ENCODE results near the gene DLGAP5. TPM values are rescaled to one million over a fixed set of nuclear protein-coding genes. Genes with fewer than 3 reads are reported as not detected.

DLGAP5 gene
- total and polyA plus RNA-seq, 2 of the 13 experiments (the other 11 are each of a cell fraction or from before 2014, with no cell fraction given), result 7.7 to 55.8 TPM

DNA sequence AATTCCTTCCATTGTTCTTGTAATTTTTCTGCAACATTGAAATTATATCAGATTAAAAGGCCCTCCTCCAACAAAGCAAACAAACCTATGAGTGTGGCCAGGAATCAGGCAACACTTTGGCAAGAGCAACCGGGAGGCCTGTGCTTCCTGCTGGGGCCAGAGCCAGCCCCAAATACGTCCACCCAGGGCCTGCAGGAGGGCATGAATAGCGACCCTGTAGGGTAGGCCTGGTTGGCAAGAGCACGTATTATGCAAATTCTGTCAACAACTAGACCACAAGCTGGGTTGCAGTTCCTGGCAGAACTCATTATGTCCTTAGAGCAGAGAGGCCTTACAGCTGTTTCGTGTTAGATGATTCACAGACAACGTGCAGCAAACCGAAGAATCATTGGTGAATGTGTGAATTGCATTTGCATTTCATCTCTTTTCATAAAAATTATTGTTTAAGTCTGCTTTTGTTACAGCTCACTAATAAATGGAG lies 89.2 kb downstream of the DLGAP5 start (continued):
- TF ChIP-seq KIAA2018 (CRISPR knock-in tag; IDR thresholded peaks at IDR 0.05; ENCODE audit: borderline replicate concordance), result no peak

DNA sequence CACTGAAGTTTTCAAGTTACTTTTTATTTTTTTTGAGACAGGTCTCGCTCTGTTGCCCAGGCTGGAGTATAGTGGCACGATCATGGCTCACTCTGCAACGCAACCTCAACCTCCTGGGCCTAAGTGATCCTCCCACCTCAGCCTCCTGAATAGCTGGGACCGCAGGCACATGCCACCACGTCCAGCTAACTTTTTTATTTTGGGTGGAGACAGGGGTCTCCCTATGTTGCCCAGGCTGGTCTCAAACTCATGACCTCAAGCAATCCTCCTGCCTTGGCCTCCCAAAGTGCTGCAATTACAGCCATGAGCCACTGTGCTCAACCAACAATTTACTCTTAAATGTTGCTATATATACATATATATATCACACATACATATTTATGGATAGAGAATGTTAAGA lies 89.7 kb downstream of the DLGAP5 start:
- in situ Hi-C loops (cut with HindIII; ENCODE audit: extremely low pct_ligation_motif_present, low pct_unique_long_range_greater_than_20kb) (no loop called here), intact Hi-C loops (cut with micrococcal nuclease; ENCODE audit: unreplicated experiment) (loop anchor here (2.0 kb wide), 1 partner anchor 27 kb away; the partner anchor contains the start of gene LGALS3)
- H3K4me1 ChIP-seq (ENCODE audit: insufficient read depth, low read length), result peaks cover 44% of the 10 kb centered on the region
- no peak overlapping the region for H2AFZ ChIP-seq (ENCODE audit: low read length)
- WGBS (ENCODE audit: low lambda C conversion rate), result 93% methylated on average over 5 of the region's 5 CpGs
- DNase-seq (ENCODE audit: low spot score) (no peak), FAIRE-seq (no peak), ATAC-seq (no peak)
- no peaks in the 10 kb centered on the region for H3K36me3 ChIP-seq (replicated peaks in 1 of 2; ENCODE audit: control insufficient read depth in 1 of 2, insufficient read depth in 2 of 2, low read length in 2 of 2)
- no peak overlapping the region for H3K4me3 ChIP-seq (replicated peaks in 1 of 3; ENCODE audit: insufficient read depth in 1 of 3, low read depth in 2 of 3, low read length in 3 of 3)
- no peaks in the 10 kb centered on the region for H4K20me1 ChIP-seq (ENCODE audit: insufficient read depth, low read length)
- no peaks in the 10 kb centered on the region for H3K9me3 ChIP-seq (ENCODE audit: low read length)
- H3K27me3 ChIP-seq (ENCODE audit: control insufficient read depth in 1 of 2, insufficient read depth in 2 of 2, low read length in 2 of 2), result no peaks in the 10 kb centered on the region
- BruUV-seq (replicated peaks), result no TSS peak
- H3K4me2 ChIP-seq (ENCODE audit: low read depth, low read length), result peak overlapping the region; percentile 83; the same call in 1 of the 2 replicates
- peak overlapping the region; percentile 78 for H3K9ac ChIP-seq (ENCODE audit: insufficient read depth, low read depth, low read length)
- POLR2A ChIA-PET, result interaction anchor here (0.8 to 2.8 kb wide), 4 partner anchors 9 to 75 kb away, joined by 3 to 19 read pairs (median 4); partner anchors contain the start of genes LGALS3, SOCS4 and WDHD1
- TF ChIP-seq ZNF770 (CRISPR knock-in tag; IDR thresholded peaks at IDR 0.05) (peak; percentile 76; the same call in 1 of the 2 replicates), KDM3A (CRISPR knock-in tag; IDR thresholded peaks at IDR 0.05; ENCODE audit: low read depth) (no peak), NONO (IDR thresholded peaks at IDR 0.05) (no peak), NONO (CRISPR knock-in tag; conservative IDR thresholded peaks at IDR 0.05) (no peak), ELF4 (CRISPR knock-in tag; IDR thresholded peaks at IDR 0.05; ENCODE audit: borderline replicate concordance) (0 out of 2 replicates have a peak, but pooled peaks have one; percentile 3), ZNF777 (CRISPR knock-in tag; IDR thresholded peaks at IDR 0.05) (0 out of 2 replicates have a peak, but pooled peaks have one; percentile 6)
- TF ChIP-seq, protein P1, sequence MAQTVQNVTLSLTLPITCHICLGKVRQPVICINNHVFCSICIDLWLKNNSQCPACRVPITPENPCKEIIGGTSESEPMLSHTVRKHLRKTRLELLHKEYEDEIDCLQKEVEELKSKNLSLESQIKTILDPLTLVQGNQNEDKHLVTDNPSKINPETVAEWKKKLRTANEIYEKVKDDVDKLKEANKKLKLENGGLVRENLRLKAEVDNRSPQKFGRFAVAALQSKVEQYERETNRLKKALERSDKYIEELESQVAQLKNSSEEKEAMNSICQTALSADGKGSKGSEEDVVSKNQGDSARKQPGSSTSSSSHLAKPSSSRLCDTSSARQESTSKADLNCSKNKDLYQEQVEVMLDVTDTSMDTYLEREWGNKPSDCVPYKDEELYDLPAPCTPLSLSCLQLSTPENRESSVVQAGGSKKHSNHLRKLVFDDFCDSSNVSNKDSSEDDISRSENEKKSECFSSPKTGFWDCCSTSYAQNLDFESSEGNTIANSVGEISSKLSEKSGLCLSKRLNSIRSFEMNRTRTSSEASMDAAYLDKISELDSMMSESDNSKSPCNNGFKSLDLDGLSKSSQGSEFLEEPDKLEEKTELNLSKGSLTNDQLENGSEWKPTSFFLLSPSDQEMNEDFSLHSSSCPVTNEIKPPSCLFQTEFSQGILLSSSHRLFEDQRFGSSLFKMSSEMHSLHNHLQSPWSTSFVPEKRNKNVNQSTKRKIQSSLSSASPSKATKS (CRISPR knock-in tag; IDR thresholded peaks at IDR 0.05), result no peak
- H3K79me2 ChIP-seq (ENCODE audit: insufficient read depth, low read length), result no peaks in the 10 kb centered on the region
- CTCF ChIA-PET (ENCODE audit: low intra/inter-chr PET ratio, low total read pairs), result no interaction called here
- H3K27ac ChIP-seq (ENCODE audit: extremely low read length, insufficient read depth, low read length), result peak overlapping the region; percentile 89
